Measurements from ENCODE around the gene ZNF804B. TPM values are rescaled to one million over a fixed set of nuclear protein-coding genes. Genes with fewer than 3 reads are reported as not detected.

The ZNF804B gene
- not detected for total RNA-seq

DNA sequence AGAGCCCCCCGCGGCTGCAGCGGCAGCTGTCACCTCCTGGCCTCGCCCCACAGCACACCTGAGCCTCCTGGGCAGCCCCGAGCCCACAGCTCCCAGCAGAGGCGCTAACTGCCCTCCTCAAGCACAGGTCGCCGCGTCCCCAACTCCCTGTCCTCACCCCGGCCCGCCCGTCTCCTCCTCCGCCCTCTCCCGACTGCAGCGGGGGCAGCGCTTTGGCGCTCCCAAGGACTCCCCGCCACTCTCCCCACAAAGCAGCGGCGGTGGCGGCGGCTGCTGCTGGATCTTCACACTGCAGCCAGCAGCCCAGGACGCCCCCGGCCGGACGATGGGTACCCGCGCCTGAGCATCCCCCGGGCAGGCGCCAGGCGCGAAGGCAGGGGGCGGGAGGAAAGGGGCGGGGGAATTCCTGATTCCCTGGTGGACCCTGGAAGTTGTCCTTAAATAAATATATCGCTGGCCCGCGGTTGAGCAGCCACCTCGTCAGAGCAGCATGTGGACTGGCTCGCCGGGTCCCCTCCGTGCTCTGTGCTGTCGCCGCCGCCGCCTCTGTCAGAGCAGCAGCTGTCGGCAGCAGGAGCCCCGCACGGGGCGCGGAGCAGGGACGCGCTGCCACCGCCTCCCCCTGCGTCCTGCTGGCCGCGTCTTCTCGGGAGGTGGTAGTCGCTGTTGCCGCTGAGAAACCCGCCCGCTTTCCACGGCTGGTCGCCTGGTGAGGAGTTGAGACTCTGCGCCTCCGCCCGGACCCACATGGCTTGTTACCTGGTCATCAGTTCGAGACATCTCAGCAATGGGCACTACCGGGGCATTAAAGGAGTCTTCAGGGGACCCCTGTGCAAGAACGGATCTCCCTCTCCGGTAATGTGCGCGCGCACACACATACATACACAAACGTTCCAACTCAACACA is at the start of gene ZNF804B:
Gene ZNF804B, plus strand, starts transcription at position 471 of the 906 bp plus-strand sequence. Its CDS starts 277 bp downstream, at position 748.
- H3K4me1 Mint-ChIP-seq = peaks cover 3% of the 10 kb centered on the region

GRCh38 chr7:88735920-88736319 is 23.6 kb upstream of the ZNF804B start:
- Mint-ChIP-seq H3K4me3 (no peak overlapping the region), H3K9me3 (no peaks in the 10 kb centered on the region), H3K4me1 (no peaks in the 10 kb centered on the region), H3K27me3 (no peaks in the 10 kb centered on the region), H3K36me3 (ENCODE audit: low read depth) (no peaks in the 10 kb centered on the region), H3K27ac (no peak overlapping the region)
- DNase-seq = no peak
- CTCF ChIA-PET = no interaction called here
- POLR2A ChIA-PET = no interaction called here

More for the DNA sequence above, at the start of gene ZNF804B:
- no peak within 1 kb of the TSS for H3K27ac Mint-ChIP-seq
- ChIA-PET POLR2A (no interaction called here), CTCF (no interaction called here)
- no peaks in the 10 kb centered on the region for H3K36me3 Mint-ChIP-seq (ENCODE audit: low read depth)
- no peak for DNase-seq
- H3K4me3 Mint-ChIP-seq = no peak within 1 kb of the TSS
- H3K27me3 Mint-ChIP-seq = peaks cover 48% of the 10 kb centered on the region
- no peaks in the 10 kb centered on the region for H3K9me3 Mint-ChIP-seq

DNA sequence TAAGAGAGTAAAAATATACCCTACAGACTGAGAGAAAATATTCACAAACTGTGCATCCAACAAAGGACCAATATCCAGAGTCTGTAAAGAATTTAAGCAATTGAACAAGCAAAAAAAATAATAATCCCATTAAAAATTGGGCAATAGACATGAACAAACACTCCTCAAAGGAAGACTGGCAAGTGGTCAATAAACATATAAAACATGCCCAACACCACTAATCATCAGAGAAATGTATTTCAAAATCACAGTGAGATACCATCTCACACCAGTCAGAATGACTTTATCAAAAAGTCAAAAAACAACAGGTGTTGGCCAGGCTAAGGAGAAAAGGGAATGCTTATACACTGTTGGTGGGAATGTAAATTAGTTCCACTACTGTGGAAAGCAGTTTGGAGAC is 21.9 kb upstream of the ZNF804B start:
- Mint-ChIP-seq H3K4me3 (no peak overlapping the region), H3K9me3 (no peaks in the 10 kb centered on the region)
- CTCF ChIA-PET = no interaction called here

DNA sequence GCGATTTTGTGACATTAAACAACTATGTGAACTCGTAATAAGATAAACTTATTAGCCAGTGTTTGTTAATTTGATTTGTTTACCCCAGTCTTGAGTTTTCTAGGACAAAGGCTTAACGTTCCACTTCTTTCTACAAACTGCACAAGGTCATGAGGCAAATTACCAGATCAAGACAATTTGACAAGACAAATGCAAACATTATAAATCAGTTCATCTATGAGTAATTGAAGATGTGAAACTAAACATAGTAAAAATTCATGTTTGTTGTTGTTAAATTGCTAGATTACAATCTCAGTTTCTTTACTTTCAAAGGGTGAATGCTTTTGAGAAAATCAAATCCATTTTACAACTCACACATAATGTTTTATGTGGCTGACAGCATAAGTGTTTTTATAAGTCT is 13.4 kb upstream of the ZNF804B start:
- Mint-ChIP-seq H3K27me3 (no peaks in the 10 kb centered on the region), H3K9me3 (no peaks in the 10 kb centered on the region), H3K27ac (no peak overlapping the region), H3K36me3 (ENCODE audit: low read depth) (no peaks in the 10 kb centered on the region), H3K4me3 (no peak overlapping the region), H3K4me1 (no peaks in the 10 kb centered on the region)
- no peak for DNase-seq
- ChIA-PET POLR2A (no interaction called here), CTCF (no interaction called here)

More for the DNA sequence above, 21.9 kb upstream of the ZNF804B start:
- POLR2A ChIA-PET = no interaction called here
- no peaks in the 10 kb centered on the region for H3K27me3 Mint-ChIP-seq
- no peak for DNase-seq
- H3K27ac Mint-ChIP-seq = no peak overlapping the region
- no peaks in the 10 kb centered on the region for H3K36me3 Mint-ChIP-seq (ENCODE audit: low read depth)
- H3K4me1 Mint-ChIP-seq = no peaks in the 10 kb centered on the region

DNA sequence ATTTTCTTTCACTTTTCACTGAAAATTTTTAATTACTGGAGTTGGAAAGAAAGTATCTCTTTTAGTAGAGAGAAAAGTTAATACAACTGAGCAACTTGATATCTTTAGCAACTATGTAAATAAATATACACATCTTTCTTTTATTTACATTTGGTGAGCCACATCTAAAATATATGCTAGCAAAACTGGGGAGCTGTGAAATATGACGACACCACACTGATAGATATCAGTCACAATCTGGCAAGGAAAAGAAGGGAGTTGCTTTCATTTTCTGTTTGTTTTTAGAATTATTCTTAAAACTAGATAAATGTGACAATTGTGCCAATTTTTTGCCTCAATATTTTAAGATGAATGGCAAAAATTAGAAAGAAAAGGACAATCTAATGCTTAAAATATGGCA is 2.7 kb upstream of the ZNF804B start:
- Mint-ChIP-seq H3K4me1 (peaks cover 3% of the 10 kb centered on the region), H3K36me3 (ENCODE audit: low read depth) (no peaks in the 10 kb centered on the region), H3K27ac (no peak overlapping the region), H3K9me3 (no peaks in the 10 kb centered on the region), H3K4me3 (no peak overlapping the region), H3K27me3 (peaks cover 43% of the 10 kb centered on the region)
- CTCF ChIA-PET = no interaction called here
- no peak for DNase-seq
- POLR2A ChIA-PET = no interaction called here

GRCh38 chr7:88757371-88757770 is 2.1 kb upstream of the ZNF804B start:
- Mint-ChIP-seq H3K36me3 (ENCODE audit: low read depth) (no peaks in the 10 kb centered on the region), H3K4me3 (no peak overlapping the region), H3K27ac (no peak overlapping the region), H3K9me3 (no peaks in the 10 kb centered on the region), H3K27me3 (peaks cover 48% of the 10 kb centered on the region), H3K4me1 (peaks cover 3% of the 10 kb centered on the region)
- POLR2A ChIA-PET = no interaction called here
- CTCF ChIA-PET = interaction anchor here (0.7 kb wide), 1 partner anchor 383 kb away, joined by 4 read pairs; no protein-coding TSS in a partner anchor
- no peak for DNase-seq

GRCh38 chr7:88758381-88759229 is 895 bp upstream of the ZNF804B start:
- H3K27me3 Mint-ChIP-seq = peaks cover 50% of the 10 kb centered on the region
- H3K9me3 Mint-ChIP-seq = no peaks in the 10 kb centered on the region
- ChIA-PET POLR2A (no interaction called here), CTCF (no interaction called here)
- H3K4me1 Mint-ChIP-seq = peaks cover 3% of the 10 kb centered on the region
- no peak overlapping the region for H3K4me3 Mint-ChIP-seq
- H3K36me3 Mint-ChIP-seq (ENCODE audit: low read depth) = no peaks in the 10 kb centered on the region
- DNase-seq = no peak
- no peak overlapping the region for H3K27ac Mint-ChIP-seq

- Mint-ChIP-seq H3K9me3 (no peaks in the 10 kb centered on the region), H3K4me1 (peaks cover 3% of the 10 kb centered on the region), H3K27me3 (peaks cover 48% of the 10 kb centered on the region), H3K36me3 (ENCODE audit: low read depth) (no peaks in the 10 kb centered on the region), H3K27ac (no peak overlapping the region), H3K4me3 (no peak overlapping the region)
- ChIA-PET CTCF (no interaction called here), POLR2A (no interaction called here)
- DNase-seq = no peak
These were observed 626 bp downstream of the ZNF804B start for GRCh38 chr7:88760136-88760515.

- Mint-ChIP-seq H3K27me3 (peaks cover 41% of the 10 kb centered on the region), H3K27ac (no peak overlapping the region), H3K4me1 (peaks cover 3% of the 10 kb centered on the region), H3K9me3 (no peaks in the 10 kb centered on the region), H3K36me3 (ENCODE audit: low read depth) (no peaks in the 10 kb centered on the region), H3K4me3 (no peak overlapping the region)
- DNase-seq = no peak
- ChIA-PET POLR2A (no interaction called here), CTCF (no interaction called here)
These were observed 2.3 kb downstream of the ZNF804B start for GRCh38 chr7:88761779-88762178.

DNA sequence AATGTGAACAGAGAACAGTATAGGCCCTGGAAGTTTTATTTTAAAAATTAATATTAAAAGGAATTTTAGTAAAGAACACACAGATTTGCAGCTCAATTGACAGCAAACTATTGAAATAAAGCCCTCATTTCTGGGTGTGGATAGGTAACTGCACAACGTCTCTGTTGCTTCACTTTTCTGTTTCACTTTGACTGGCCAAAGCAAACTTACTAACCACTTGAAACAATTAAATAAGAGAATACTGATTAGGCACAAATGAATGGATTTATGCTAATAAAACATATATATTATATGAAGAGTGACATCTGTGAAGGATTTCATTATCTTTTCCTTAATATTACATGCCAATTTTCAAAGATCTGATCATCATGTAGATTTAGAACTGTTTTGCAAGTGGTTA is 11.9 kb downstream of the ZNF804B start:
- H3K27ac Mint-ChIP-seq = no peak overlapping the region
- ChIA-PET CTCF (no interaction called here), POLR2A (no interaction called here)

GRCh38 chr7:88772776-88773175 is 13.3 kb downstream of the ZNF804B start:
- Mint-ChIP-seq H3K27ac (no peak overlapping the region), H3K9me3 (no peaks in the 10 kb centered on the region), H3K4me1 (no peaks in the 10 kb centered on the region), H3K4me3 (no peak overlapping the region), H3K36me3 (ENCODE audit: low read depth) (no peaks in the 10 kb centered on the region), H3K27me3 (no peaks in the 10 kb centered on the region)
- CTCF ChIA-PET = interaction anchor here (0.6 kb wide), 1 partner anchor 86 kb away, joined by 3 read pairs; no protein-coding TSS in a partner anchor
- POLR2A ChIA-PET = no interaction called here
- DNase-seq = no peak

More for the DNA sequence above, 11.9 kb downstream of the ZNF804B start:
- Mint-ChIP-seq H3K36me3 (ENCODE audit: low read depth) (no peaks in the 10 kb centered on the region), H3K4me1 (no peaks in the 10 kb centered on the region), H3K4me3 (no peak overlapping the region), H3K9me3 (no peaks in the 10 kb centered on the region), H3K27me3 (peaks cover 3% of the 10 kb centered on the region)
- no peak for DNase-seq

GRCh38 chr7:88775838-88776237 is 16.3 kb downstream of the ZNF804B start:
- POLR2A ChIA-PET = no interaction called here
- H3K9me3 Mint-ChIP-seq = no peaks in the 10 kb centered on the region
- no peaks in the 10 kb centered on the region for H3K36me3 Mint-ChIP-seq (ENCODE audit: low read depth)
- H3K4me3 Mint-ChIP-seq = no peak overlapping the region
- CTCF ChIA-PET = interaction anchor here (0.8 kb wide), 1 partner anchor 16 kb away, joined by 3 read pairs; no protein-coding TSS in a partner anchor
- no peaks in the 10 kb centered on the region for H3K4me1 Mint-ChIP-seq
- no peak overlapping the region for H3K27ac Mint-ChIP-seq
- no peak for DNase-seq
- no peaks in the 10 kb centered on the region for H3K27me3 Mint-ChIP-seq

DNA sequence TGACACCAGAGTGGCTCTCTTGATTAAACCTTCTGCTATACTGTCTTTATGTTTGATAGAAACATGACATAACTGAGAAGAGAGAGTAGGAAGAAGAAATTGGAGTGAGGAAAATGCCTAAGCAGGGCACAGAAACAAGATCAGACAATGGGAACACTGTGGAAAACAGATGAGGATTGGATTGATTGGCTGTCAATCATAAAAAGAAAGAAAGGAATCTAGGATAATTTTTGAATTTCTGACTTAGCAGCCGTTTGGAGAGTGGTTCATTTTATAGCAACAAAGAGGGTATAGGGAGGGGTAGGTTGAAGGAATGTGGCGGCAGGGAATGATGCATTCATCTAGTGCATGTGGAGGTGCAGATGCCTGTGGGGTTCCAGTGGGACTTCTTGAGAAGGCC is 28.3 kb downstream of the ZNF804B start:
- H3K9me3 Mint-ChIP-seq = no peaks in the 10 kb centered on the region
- H3K4me3 Mint-ChIP-seq = no peak overlapping the region
- H3K27ac Mint-ChIP-seq = no peak overlapping the region
- ChIA-PET CTCF (no interaction called here), POLR2A (no interaction called here)
- no peaks in the 10 kb centered on the region for H3K4me1 Mint-ChIP-seq
- no peak for DNase-seq
- H3K27me3 Mint-ChIP-seq = no peaks in the 10 kb centered on the region
- H3K36me3 Mint-ChIP-seq (ENCODE audit: low read depth) = no peaks in the 10 kb centered on the region
